ENCODE data around the gene ZNF189. TPM values are rescaled to one million over a fixed set of nuclear protein-coding genes. Genes with fewer than 3 reads are reported as not detected.

The ZNF189 gene
- total and polyA plus RNA-seq, 7 donors: 6.1 to 31.3 (median 10.5) TPM

- Histone ChIP-seq H3K9me3 (no peaks in the 10 kb centered on the region), H3K36me3 (ENCODE audit: insufficient read depth in 1 of 2, low read depth in 1 of 2) (no peaks in the 10 kb centered on the region), H3K27ac (no peak overlapping the region), H3K4me1 (no peaks in the 10 kb centered on the region), H3K27me3 (ENCODE audit: insufficient read depth in 3 of 3, low read length in 2 of 3) (no peaks in the 10 kb centered on the region), H3K4me3 (no peak overlapping the region)
- DNase-seq: no peak
- 81 to 87% (median 85%) methylated on average over 1 of the region's 1 CpG for WGBS, 3 donors
- intact Hi-C loops (cut with DNase I): no loop called here
- ATAC-seq: no peak
- TF ChIP-seq, protein P1, sequence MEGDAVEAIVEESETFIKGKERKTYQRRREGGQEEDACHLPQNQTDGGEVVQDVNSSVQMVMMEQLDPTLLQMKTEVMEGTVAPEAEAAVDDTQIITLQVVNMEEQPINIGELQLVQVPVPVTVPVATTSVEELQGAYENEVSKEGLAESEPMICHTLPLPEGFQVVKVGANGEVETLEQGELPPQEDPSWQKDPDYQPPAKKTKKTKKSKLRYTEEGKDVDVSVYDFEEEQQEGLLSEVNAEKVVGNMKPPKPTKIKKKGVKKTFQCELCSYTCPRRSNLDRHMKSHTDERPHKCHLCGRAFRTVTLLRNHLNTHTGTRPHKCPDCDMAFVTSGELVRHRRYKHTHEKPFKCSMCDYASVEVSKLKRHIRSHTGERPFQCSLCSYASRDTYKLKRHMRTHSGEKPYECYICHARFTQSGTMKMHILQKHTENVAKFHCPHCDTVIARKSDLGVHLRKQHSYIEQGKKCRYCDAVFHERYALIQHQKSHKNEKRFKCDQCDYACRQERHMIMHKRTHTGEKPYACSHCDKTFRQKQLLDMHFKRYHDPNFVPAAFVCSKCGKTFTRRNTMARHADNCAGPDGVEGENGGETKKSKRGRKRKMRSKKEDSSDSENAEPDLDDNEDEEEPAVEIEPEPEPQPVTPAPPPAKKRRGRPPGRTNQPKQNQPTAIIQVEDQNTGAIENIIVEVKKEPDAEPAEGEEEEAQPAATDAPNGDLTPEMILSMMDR (IDR thresholded peaks at IDR 0.05): no peak
These were observed 34.1 kb downstream of the ZNF189 start for GRCh38 chr9:101432740-101433139.

DNA sequence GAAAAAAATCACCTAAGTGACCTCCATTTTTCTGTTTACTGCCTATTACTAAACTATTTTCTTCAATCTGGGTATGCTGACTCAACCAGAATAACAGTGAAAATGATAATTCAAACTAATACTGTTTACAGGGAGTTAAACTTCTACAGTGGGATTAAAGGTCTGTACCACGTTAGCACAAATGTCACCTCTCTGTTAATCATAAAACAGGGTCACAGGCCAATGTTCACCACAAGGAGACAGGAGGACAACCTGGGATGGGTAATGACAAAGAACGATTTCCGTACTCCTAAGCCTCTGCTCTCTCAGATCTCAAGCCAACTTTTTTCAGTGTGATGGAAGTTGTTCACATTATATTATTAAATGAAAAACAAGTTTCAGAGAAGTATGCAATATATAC, 34.6 kb downstream of the ZNF189 start:
- Histone ChIP-seq H3K9me3 (no peaks in the 10 kb centered on the region), H3K4me1 (no peaks in the 10 kb centered on the region), H3K27ac (no peak overlapping the region), H3K36me3 (ENCODE audit: insufficient read depth in 1 of 2, low read depth in 1 of 2) (no peaks in the 10 kb centered on the region), H3K27me3 (ENCODE audit: insufficient read depth in 3 of 3, low read length in 2 of 3) (no peaks in the 10 kb centered on the region), H3K4me3 (no peak overlapping the region)
- WGBS, 3 donors: 70 to 81% (median 74%) methylated on average over 3 of the region's 3 CpGs
- TF ChIP-seq, protein P1 (IDR thresholded peaks at IDR 0.05): no peak
- no peak for ATAC-seq
- intact Hi-C loops (cut with DNase I): no loop called here
- no peak for DNase-seq

DNA sequence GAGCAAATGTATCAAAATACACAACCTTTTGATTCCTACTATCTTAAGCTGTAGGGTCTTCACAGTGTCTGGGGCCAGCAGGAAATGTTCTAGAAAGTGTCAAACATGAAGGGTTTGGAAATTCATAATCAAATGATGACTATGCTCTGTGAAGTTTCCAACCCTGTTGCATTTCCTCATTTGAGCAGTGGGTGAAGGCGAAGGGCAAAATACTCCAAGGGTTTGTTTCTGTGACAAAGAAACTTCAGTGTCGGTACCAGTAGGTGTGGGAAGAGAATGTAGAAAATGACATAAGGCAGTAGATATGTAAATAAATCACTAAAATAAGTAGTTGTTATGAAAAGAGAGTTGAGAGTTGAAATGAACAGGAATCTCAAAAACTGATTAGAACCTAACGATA, 36.3 kb downstream of the ZNF189 start:
- H3K36me3 ChIP-seq (ENCODE audit: insufficient read depth in 1 of 2, low read depth in 1 of 2): no peaks in the 10 kb centered on the region
- 77 to 82% (median 78%) methylated on average over 3 of the region's 3 CpGs for WGBS, 3 donors
- H3K4me3 ChIP-seq: no peak overlapping the region
- no peak overlapping the region for H3K27ac ChIP-seq
- TF ChIP-seq, protein P1 (IDR thresholded peaks at IDR 0.05): no peak
- no peaks in the 10 kb centered on the region for H3K4me1 ChIP-seq
- H3K27me3 ChIP-seq (ENCODE audit: insufficient read depth in 3 of 3, low read length in 2 of 3): no peaks in the 10 kb centered on the region
- DNase-seq (no peak), ATAC-seq (no peak)
- no peaks in the 10 kb centered on the region for H3K9me3 ChIP-seq
- intact Hi-C loops (cut with DNase I): no loop called here

GRCh38 chr9:101435601-101436079, 37.0 kb downstream of the ZNF189 start, which contains the start of gene ALDOB:
Gene ALDOB (minus strand): TSS chr9:101435774. CDS start chr9:101430887, 4,887 bp downstream.
- H3K4me3 ChIP-seq: no peak within 1 kb of the TSS
- H3K4me1 ChIP-seq: no peaks in the 10 kb centered on the region
- H3K9me3 ChIP-seq: no peaks in the 10 kb centered on the region
- no peak for DNase-seq
- H3K36me3 ChIP-seq (ENCODE audit: insufficient read depth in 1 of 2, low read depth in 1 of 2): no peaks in the 10 kb centered on the region
- intact Hi-C loops (cut with DNase I): no loop called here
- 58 to 75% (median 61%) methylated on average over 2 of the region's 2 CpGs for WGBS, 3 donors
- TF ChIP-seq, protein P1 (IDR thresholded peaks at IDR 0.05): no peak
- H3K27me3 ChIP-seq (ENCODE audit: insufficient read depth in 3 of 3, low read length in 2 of 3): no peaks in the 10 kb centered on the region
- no peak within 1 kb of the TSS for H3K27ac ChIP-seq
- ATAC-seq: no peak

GRCh38 chr9:101437806-101438232, 39.2 kb downstream of the ZNF189 start:
- intact Hi-C loops (cut with DNase I): no loop called here
- Histone ChIP-seq H3K4me3 (no peak overlapping the region), H3K9me3 (no peaks in the 10 kb centered on the region), H3K27me3 (ENCODE audit: insufficient read depth in 3 of 3, low read length in 2 of 3) (no peaks in the 10 kb centered on the region), H3K4me1 (no peaks in the 10 kb centered on the region), H3K36me3 (ENCODE audit: insufficient read depth in 1 of 2, low read depth in 1 of 2) (no peaks in the 10 kb centered on the region), H3K27ac (no peak overlapping the region)
- peak in 1 of 2 donors; percentile 17 for DNase-seq
- WGBS, 3 donors: 32 to 39% (median 38%) methylated on average over 2 of the region's 2 CpGs
- peak in 1 of 4 donors; percentile 86 for ATAC-seq
- TF ChIP-seq, protein P1 (IDR thresholded peaks at IDR 0.05): no peak
